HAP-1 (cell line): ENCODE data around the gene FOXC2.
"Not testable (repeated sequence)": the region's sequence is repeated elsewhere in the genome, so short reads cannot be mapped to it uniquely, and the experiment has no call there.

Experiments
- DNase-seq, 2 experiments: peaks; one replicate each; pipeline ENCODE4 v3.0.0-alpha.2; 2016 to 2020; ENCODE audit warnings: low spot score in 2 of 2
- H3K27me3 ChIP-seq: fragments of 250-450 bp; sonication (Bioruptor Pico); 2 replicates; pipeline ENCODE4 v1.5.1; 2020; ENCODE audit warnings: low read depth, mild to moderate bottlenecking, moderate library complexity
- H3K36me3 ChIP-seq: fragments of 250-450 bp; sonication (Bioruptor Pico); replicated peaks from 2 replicates; pipeline ENCODE4 v1.5.1; 2020; ENCODE audit warnings: mild to moderate bottlenecking
- H3K4me1 ChIP-seq: fragments of 250-450 bp; sonication (Bioruptor Pico); 2 replicates; pipeline ENCODE4 v1.5.1; 2020; ENCODE audit warnings: mild to moderate bottlenecking
- H3K4me3 ChIP-seq: fragments of 250-450 bp; sonication (Bioruptor Pico); 2 replicates; pipeline ENCODE4 v1.5.1; 2020; ENCODE audit warnings: mild to moderate bottlenecking, moderate library complexity
- H3K9me3 ChIP-seq: fragments of 250-450 bp; sonication (Bioruptor Pico); 2 replicates; pipeline ENCODE4 v1.5.1; 2020; ENCODE audit warnings: mild to moderate bottlenecking, moderate library complexity
- in situ Hi-C: fragments of 300-500 bp; cut with MboI; formaldehyde crosslinking; loops from 3 replicates; pipeline ENCODE4 v1.14.3; 2020; ENCODE audit warnings: low sequenced_read_pairs, inconsistent platforms, mixed read lengths

The FOXC2 gene

DNA sequence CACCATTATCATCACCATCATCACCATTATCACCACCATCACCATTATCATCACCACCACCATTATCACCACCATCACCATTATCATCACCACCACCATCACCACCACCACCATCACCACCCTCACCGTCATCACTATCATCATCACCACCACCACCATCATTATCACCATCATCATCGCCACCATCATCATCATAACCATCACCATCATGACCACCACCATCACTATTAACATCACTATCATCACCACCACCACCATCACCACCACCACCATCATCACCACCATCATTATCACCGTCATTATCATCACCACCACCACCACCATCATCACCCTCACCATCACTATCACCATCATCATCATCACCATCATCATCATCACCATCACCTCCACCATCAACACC lies 20.9 kb downstream of the FOXC2 start:
- peaks cover 10% of the 10 kb centered on the region; the same call in 1 of the 2 replicates for H3K27me3 ChIP-seq
- H3K4me3 ChIP-seq, result no peak overlapping the region
- H3K36me3 ChIP-seq, result no peaks in the 10 kb centered on the region
- in situ Hi-C loops, result no loop called here
- H3K4me1 ChIP-seq, result no peaks in the 10 kb centered on the region
- no peaks in the 10 kb centered on the region for H3K9me3 ChIP-seq
- DNase-seq, result no peak

DNA sequence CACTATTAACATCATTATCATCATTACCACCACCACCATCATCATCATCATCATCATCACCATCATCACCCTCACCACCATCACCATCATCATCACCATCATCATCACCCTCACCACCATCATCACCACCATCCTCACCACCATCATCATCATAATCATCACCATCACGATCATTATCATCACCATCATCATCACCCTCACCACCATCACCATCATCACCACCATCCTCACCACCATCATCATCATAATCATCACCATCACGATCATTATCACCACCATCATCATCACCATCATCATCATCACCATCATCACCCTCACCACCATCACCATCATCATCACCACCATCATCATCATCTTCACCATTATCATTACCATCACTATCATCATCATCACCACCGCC lies 21.3 kb downstream of the FOXC2 start:
- H3K36me3 ChIP-seq, in situ Hi-C loops, H3K4me3 ChIP-seq, H3K9me3 ChIP-seq, H3K4me1 ChIP-seq, DNase-seq: not testable (repeated sequence)
- peaks cover 14% of the 10 kb centered on the region for H3K27me3 ChIP-seq

DNA sequence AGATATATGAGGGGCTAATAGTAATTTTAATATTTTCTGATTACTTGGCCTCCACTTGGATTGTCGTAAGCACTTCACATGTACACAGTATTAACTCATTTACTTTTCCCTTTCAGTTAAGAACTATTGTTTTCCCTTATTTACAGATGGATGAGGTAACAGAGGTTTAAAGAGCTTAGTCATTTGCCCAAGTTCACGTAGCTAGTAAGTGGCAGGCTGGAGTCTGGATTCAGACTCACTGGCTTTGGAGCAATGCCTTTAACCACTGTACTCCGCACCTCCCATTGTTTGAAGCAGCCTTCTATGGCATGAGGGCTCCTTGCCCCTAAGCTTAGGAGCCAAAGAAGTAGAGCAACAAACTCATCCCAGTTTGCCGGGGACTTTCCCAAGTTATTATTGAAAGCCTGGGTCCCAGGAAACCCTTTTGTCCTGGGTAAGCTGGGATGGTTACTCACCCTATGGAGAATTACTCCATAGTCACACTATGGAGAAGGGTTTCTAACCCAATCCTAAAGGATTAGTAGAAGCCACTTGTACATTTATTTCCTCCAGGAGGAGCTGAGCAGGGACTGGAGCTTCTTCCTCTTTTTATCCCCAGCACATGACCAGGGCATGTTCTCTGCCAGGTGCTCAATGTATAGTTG lies 24.0 kb downstream of the FOXC2 start:
- in situ Hi-C loops, result no loop called here
- Histone ChIP-seq H3K27me3 (peaks cover 37% of the 10 kb centered on the region), H3K36me3 (no peaks in the 10 kb centered on the region), H3K4me3 (no peak overlapping the region), H3K4me1 (no peaks in the 10 kb centered on the region), H3K9me3 (no peaks in the 10 kb centered on the region)
- no peak for DNase-seq

DNA sequence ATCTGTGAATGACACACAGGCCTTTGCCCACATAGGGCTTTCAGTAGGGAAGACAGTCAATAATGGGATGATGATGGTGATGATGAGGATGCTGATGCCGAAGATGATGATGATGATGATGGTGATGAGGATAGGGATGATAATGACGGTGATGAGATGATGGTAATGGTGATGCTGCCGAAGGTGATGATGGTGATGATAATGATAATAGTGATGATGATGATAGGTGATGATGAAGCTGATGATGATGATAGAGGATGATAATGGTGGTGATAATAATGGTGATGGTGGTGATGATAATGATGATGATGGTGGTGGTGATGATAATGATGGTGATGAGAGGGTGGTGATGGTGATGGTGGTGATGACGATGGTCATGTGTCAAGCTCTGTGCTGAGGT lies 24.6 kb downstream of the FOXC2 start:
- peaks cover 43% of the 10 kb centered on the region for H3K27me3 ChIP-seq
- no peak overlapping the region for H3K4me3 ChIP-seq
- in situ Hi-C loops, result no loop called here
- H3K9me3 ChIP-seq, result no peaks in the 10 kb centered on the region
- no peaks in the 10 kb centered on the region for H3K36me3 ChIP-seq
- no peak for DNase-seq
- no peaks in the 10 kb centered on the region for H3K4me1 ChIP-seq

DNA sequence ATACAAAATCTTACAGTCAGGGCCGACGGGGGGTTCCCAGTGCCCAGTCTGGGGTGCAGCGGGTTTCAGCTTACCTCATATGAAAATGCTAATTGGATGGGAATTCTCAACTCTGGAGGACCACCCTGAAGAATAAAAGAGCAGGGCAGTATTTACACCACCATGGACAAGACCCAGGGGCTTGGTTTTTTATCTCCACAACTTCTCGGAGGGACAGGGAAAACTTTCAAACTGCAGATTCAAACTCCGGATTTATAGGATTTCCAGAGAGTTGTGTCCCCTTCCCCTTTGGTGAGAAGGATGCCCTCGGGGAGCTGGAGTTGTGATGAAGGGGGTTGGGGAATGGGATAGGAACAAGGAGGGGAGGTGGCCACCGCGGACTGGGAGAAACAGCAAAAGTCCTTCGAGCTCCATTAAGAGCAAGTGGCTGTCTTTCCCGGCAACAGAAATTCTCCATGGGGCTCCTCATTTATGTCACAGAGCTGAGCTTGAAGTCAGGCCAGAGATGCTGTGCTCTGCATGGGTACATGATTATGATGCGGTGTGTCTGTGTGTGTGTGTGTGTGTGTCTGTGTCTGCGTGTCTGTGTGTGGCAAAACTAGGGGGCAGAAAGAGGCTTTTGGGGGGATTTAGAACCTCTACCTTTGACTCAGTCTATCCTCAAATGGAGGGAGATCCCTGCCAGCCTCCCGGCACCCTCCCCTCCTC lies 27.4 kb downstream of the FOXC2 start:
- Histone ChIP-seq H3K4me3 (no peak overlapping the region), H3K9me3 (no peaks in the 10 kb centered on the region), H3K27me3 (peaks cover 52% of the 10 kb centered on the region), H3K4me1 (no peaks in the 10 kb centered on the region), H3K36me3 (no peaks in the 10 kb centered on the region)
- in situ Hi-C loops, result no loop called here
- no peak for DNase-seq

DNA sequence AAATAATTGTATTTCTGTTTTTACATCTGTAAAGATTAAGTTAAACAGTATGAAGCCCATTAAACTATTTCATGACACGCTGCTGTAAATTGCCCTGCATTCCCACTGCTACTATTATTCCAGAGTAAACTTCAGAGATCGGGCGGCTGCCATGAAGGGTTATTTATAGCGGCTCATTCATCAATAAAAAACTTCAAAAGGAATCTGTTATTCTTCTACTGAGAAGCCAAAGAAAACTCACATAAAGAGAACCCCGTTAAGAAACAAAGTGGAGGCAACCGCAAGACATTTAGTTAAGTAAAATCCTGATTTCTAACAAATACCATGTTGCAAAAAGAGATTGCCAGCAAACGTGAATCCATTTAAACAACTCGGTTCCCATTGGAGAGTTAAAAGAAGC lies 28.1 kb downstream of the FOXC2 start:
- Histone ChIP-seq H3K4me1 (no peaks in the 10 kb centered on the region), H3K9me3 (no peaks in the 10 kb centered on the region), H3K27me3 (peaks cover 52% of the 10 kb centered on the region), H3K4me3 (no peak overlapping the region), H3K36me3 (no peaks in the 10 kb centered on the region)
- in situ Hi-C loops, result no loop called here
- DNase-seq, result no peak

DNA sequence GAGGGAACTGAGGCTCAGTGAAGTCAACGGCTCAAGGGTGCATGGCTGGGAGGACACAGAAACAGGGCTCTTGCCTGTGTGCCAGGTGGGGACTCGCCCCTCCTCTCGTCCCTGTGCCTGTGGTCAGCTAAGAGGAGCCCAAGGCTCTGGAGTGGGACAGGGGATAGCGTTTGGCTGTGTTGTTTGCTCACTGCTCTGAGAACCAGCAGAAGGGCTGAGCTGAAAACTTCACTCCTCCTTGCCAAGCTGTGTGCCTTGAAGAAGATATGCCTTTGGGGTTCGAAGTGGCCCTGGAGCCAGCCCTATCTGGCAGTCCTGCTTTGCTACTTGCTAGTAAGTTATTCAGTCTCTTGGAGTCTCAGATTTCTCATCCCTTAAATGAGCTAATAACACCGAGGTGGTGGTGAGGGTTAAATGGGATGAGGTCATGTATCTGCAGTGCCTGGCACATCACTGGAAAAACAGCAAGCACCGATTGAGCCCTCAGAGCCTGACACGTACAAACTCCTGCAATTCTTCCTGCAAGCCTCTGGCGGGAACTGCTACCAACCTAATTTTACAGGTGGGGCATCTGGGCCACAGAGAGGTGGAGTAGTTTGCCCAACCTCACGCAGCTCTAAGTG lies 29.5 kb downstream of the FOXC2 start:
- H3K4me1 ChIP-seq, result no peaks in the 10 kb centered on the region
- no peak overlapping the region for H3K4me3 ChIP-seq
- in situ Hi-C loops, result no loop called here
- no peak for DNase-seq
- H3K9me3 ChIP-seq, result no peaks in the 10 kb centered on the region
- H3K27me3 ChIP-seq, result peaks cover 51% of the 10 kb centered on the region
- H3K36me3 ChIP-seq, result no peaks in the 10 kb centered on the region

DNA sequence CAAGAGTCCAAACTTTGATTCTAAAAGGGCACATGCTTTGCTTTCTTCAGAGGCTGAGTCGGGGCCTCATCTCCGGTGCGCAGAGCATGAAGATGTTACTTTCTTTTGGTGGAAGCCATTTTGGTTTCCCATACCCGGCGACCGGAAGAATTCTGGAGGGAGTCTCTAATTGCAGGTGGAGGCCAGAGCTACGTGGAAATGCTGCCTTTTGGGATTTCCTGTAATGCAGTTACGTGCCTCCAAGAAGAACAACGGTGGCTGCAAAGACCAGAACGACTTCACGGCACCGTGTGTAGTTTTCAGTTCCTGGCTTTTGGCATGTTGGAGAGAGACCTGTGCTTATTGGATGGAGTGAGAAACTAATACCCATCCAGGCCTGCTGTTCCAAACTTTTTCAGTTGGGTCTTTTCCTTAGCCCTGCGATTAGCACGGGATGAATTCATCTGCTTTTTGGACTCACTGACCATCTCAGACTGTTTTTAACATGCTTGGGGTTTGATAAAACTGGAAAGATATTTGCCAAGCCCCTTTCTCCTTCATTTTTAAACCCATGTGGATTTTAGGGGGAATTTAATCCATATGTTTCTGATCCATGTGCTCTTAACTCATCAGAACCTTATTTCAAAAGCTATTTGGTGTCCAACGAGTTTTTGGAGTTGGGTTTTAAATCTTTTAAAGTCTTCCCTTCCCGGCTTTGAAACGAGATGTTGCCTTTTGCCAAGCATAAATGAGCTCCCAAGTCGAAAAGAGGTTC lies 30.7 kb downstream of the FOXC2 start:
- H3K9me3 ChIP-seq, result no peaks in the 10 kb centered on the region
- H3K4me1 ChIP-seq, result no peaks in the 10 kb centered on the region
- DNase-seq, result no peak
- no peaks in the 10 kb centered on the region for H3K36me3 ChIP-seq
- peaks cover 44% of the 10 kb centered on the region for H3K27me3 ChIP-seq
- H3K4me3 ChIP-seq, result no peak overlapping the region
- in situ Hi-C loops, result no loop called here

DNA sequence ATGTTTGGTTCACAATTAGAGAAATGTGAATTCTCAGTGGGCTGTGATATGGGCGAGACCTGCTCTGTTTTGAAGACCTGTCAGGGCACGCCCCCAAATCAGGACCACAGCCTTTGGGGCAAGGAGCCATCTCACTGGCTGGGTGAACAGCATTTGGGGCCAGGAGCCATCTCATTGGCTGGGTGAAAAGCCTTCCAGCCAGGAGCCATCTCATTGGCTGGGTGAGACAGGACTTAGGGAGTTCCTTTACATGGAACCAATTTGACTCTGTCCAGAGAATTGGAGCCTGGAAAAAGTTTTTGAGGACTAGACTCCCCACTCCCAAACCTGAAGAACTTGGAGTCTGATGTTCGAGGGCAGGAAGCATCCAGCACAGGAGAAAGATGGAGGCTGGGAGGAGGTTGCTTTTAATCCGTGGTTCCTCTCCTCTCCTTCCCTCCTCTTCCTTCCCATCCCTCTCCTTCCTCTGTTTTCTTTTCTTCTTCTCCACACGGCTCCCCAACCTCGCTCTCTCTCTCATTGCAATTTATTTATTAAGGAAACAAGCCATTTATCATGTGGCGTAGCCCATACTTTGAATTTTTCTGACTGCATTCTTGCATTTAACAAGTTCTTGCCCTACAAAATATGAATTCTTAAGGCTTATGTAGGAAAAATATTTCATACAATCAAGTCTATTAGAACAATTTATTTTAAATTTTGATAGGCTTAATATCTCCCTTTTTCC lies 31.4 kb downstream of the FOXC2 start:
- Histone ChIP-seq H3K36me3 (no peaks in the 10 kb centered on the region), H3K4me3 (no peak overlapping the region), H3K4me1 (no peaks in the 10 kb centered on the region), H3K9me3 (no peaks in the 10 kb centered on the region), H3K27me3 (peaks cover 37% of the 10 kb centered on the region)
- in situ Hi-C loops, result no loop called here
- DNase-seq, result no peak

DNA sequence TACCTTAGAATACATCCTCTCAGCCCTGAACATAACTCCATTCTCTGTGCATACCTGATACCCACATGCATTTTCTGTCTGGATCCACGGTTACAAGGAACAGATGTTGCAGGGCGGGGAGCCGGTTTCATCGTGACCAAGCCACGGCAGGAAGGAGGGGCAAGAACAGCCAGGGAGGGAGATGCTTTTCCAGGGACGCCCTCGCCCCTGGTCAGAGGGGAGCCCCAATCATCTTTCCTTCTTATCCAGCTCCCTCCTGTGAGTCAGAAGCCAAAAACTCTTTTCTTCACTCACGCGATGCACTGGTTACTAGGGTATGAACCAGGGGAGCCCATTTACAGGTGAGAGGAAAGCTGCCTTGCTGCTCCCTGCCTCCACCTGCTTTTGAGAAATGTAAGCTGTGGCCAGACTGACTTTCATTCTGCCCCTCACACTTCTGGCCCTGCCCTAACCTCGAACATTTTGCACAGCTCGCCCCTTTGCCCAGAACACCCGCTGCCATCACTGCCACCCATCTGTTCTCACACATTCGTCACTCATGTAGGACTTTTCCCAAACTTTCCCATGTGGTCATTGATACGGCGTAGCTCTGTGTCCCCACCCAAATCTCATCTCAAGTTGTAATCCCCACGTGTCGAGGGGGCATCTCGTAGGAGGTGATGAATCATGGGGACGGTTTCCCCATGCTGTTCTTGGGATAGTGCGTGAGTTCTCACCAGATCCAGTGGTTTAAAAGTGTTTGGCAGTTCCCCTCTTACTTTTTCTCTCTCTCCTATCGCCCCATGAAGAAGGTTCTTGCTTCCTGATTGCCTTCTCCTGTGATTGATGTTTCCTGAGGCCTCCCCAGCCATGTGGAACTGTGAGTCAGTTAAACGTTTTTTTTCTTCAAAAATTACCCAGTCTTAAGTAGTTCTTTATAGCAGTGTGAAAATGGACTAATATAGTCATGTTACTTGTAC lies 32.3 kb downstream of the FOXC2 start:
- Histone ChIP-seq H3K9me3 (no peaks in the 10 kb centered on the region), H3K36me3 (no peaks in the 10 kb centered on the region), H3K4me3 (no peak overlapping the region), H3K4me1 (no peaks in the 10 kb centered on the region), H3K27me3 (peaks cover 28% of the 10 kb centered on the region)
- DNase-seq, result no peak
- in situ Hi-C loops, result no loop called here

DNA sequence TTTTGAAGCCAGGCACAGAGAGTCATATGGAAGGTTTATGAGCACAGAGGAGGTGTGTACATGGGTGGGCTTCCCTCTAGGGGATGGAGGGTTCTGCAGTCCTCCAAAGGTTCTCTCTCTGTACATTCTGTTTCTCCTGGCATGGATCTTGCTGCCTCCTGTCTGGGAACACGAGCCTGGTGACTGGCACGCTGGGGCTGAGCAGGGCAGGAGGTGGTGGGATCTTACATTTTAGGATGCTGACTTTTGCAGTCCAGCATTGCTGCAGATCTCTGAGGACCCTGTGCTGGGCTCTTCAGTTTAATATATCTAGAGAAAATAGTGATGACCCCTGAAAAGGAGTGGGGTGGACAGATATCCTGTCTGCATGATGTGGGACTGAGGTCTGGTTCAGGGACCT lies 34.7 kb downstream of the FOXC2 start:
- in situ Hi-C loops, result no loop called here
- no peak overlapping the region for H3K4me3 ChIP-seq
- H3K27me3 ChIP-seq, result peaks cover 8% of the 10 kb centered on the region
- no peak for DNase-seq
- no peaks in the 10 kb centered on the region for H3K9me3 ChIP-seq
- H3K36me3 ChIP-seq, result no peaks in the 10 kb centered on the region
- H3K4me1 ChIP-seq, result no peaks in the 10 kb centered on the region

DNA sequence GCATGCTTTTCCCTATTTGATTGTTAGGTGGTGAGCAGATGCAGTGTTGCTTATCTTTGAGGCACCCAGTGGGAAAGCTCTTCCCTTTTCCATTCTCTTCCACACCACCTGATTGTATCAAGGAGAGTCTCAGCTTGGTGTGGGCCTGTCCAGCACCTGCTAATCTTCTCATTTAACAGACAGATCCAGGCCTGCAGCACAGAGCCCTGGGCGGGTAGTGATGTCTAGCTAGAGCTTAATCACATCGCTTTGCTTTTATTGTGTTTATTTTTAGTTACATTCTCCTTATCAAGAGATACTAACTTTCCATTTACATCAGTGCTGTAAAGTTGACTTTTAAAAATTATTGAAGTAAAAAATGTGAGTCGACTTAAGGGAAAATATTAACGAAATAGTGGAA lies 35.9 kb downstream of the FOXC2 start:
- Histone ChIP-seq H3K4me1 (no peaks in the 10 kb centered on the region), H3K9me3 (no peaks in the 10 kb centered on the region), H3K27me3 (peaks cover 7% of the 10 kb centered on the region), H3K4me3 (no peak overlapping the region), H3K36me3 (no peaks in the 10 kb centered on the region)
- no peak for DNase-seq
- in situ Hi-C loops, result no loop called here
